Measurements from ENCODE around the gene OSBPL8.

GRCh38 chr12:76558684-76559399, 729 bp downstream of the OSBPL8 start:
- TF ChIP-seq TCF4 (CRISPR knock-in tag; IDR thresholded peaks at IDR 0.05; ENCODE audit: borderline replicate concordance) = no peak
- no peak for TF ChIP-seq CSRNP3 (CRISPR knock-in tag; IDR thresholded peaks at IDR 0.05)
